Fibroblast of lung (primary cell): ENCODE data around the gene RANBP3L. TPM values are rescaled to one million over a fixed set of nuclear protein-coding genes. Genes with fewer than 3 reads are reported as not detected.

ENCODE experiments used
- DNase-seq, 2 donors: peaks; one replicate each; pipeline versions ENCODE4 v3.0.0 to v3.0.0-alpha.2; 2010; ENCODE audit warnings: low read depth in 2 of 2
- H2AFZ ChIP-seq: 2 replicates; pipeline ENCODE4 v1.5.1; 2012; ENCODE audit warnings: low read length, control low read depth, inconsistent platforms
- H3K27ac ChIP-seq: 2 replicates; pipeline ENCODE4 v1.5.1; 2011; ENCODE audit warnings: low read length, control low read depth; ENCODE audit not compliant: insufficient read depth
- H3K27me3 ChIP-seq: 2 replicates; pipeline ENCODE4 v1.5.1; 2011; ENCODE audit warnings: mild to moderate bottlenecking, low read length; ENCODE audit not compliant: control insufficient read depth, insufficient read depth
- H3K36me3 ChIP-seq: 2 replicates; pipeline ENCODE4 v1.5.1; 2011; ENCODE audit warnings: low read length; ENCODE audit not compliant: control insufficient read depth, insufficient read depth
- H3K4me1 ChIP-seq: 2 replicates; pipeline ENCODE4 v1.5.1; 2011; ENCODE audit warnings: low read length; ENCODE audit not compliant: control insufficient read depth, insufficient read depth; ENCODE audit errors: extremely low read depth
- H3K4me2 ChIP-seq: 2 replicates; pipeline ENCODE4 v1.5.1; 2011; ENCODE audit warnings: low read length, control low read depth; ENCODE audit not compliant: insufficient read depth; ENCODE audit errors: extremely low read depth
- H3K4me3 ChIP-seq, 4 experiments: fragments of 200-600 bp in 1 of 4; sonication (generic) in 1 of 4; replicated peaks in 1 of 4; 2 replicates each; pipeline ENCODE4 v1.5.1; 2011 to 2016; ENCODE audit warnings: low read length in 4 of 4, low read depth in 3 of 4, mild to moderate bottlenecking in 3 of 4, control low read depth in 2 of 4, inconsistent platforms in 1 of 4, mixed read lengths in 1 of 4; ENCODE audit not compliant: insufficient read depth in 1 of 4; ENCODE audit errors: control extremely low read depth in 1 of 4
- H3K79me2 ChIP-seq: 2 replicates; pipeline ENCODE4 v1.5.1; 2012; ENCODE audit warnings: mild to moderate bottlenecking, low read length, inconsistent platforms; ENCODE audit not compliant: control insufficient read depth, insufficient read depth
- H3K9ac ChIP-seq: 2 replicates; pipeline ENCODE4 v1.5.1; 2011; ENCODE audit warnings: mild to moderate bottlenecking, low read length, control low read depth; ENCODE audit not compliant: insufficient read depth
- H3K9me3 ChIP-seq: 2 replicates; pipeline ENCODE4 v1.5.1; 2012; ENCODE audit warnings: low read depth, low read length; ENCODE audit not compliant: control insufficient read depth, insufficient read depth
- H4K20me1 ChIP-seq: 2 replicates; pipeline ENCODE4 v1.5.1; 2011; ENCODE audit warnings: low read length; ENCODE audit not compliant: control insufficient read depth, insufficient read depth; ENCODE audit errors: extremely low read depth
- EZH2 ChIP-seq: IDR thresholded peaks from 2 replicates; pipeline ENCODE4 v1.5.1; 2012; ENCODE audit warnings: low read length, control low read depth, mild to moderate bottlenecking; ENCODE audit errors: missing control alignments
- polyA plus RNA-seq, 2 donors: library from polyadenylated mRNA; depleted of rRNA in 1 of 2; stranded (reverse) in 1 of 2; unstranded in 1 of 2; fragments of >200 nt; gene quantifications; 2 replicates each; pipeline ENCODE4 v1.2.1, GENCODE V29; 2011 to 2012; ENCODE audit warnings: missing spikeins in 1 of 2
- total RNA-seq: library from RNA; depleted of rRNA; stranded (reverse); fragments of >200 nt; gene quantifications from 2 replicates; pipeline ENCODE4 v1.2.1, GENCODE V29; 2014
- TF ChIP-seq, protein P1 (sequence below), 2 donors: IDR thresholded peaks in 1 of 2; conservative IDR thresholded peaks in 1 of 2; 1 replicate in 1 of 2; 2 replicates in 1 of 2; pipeline ENCODE4 v1.5.1; 2011 to 2012; ENCODE audit warnings: low read length in 2 of 2, control low read depth in 1 of 2, inconsistent platforms in 1 of 2, low read depth in 1 of 2, mild to moderate bottlenecking in 1 of 2

Gene RANBP3L
- total and polyA plus RNA-seq, 2 donors (not counting 1 experiment from before 2014, with no cell fraction given), result 0.09 TPM; not detected in 1

DNA sequence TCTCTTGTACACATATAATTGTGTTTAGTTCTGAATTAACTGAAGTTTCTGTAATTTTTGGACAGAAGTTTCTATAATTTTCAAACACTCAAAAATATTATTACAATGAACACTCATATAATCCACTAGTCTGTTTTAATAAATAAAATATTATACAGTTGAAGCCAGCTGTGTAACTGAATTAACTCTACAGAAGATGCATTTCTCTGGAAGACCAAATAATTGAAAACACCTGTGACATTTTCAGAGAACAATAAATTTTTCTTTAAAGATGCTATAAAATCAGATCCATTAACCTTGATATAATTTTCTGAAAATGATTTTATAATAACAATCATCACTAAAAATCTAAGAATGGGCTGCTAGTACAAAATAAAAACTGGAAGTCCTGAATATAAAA lies 74.7 kb downstream of the RANBP3L start:
- Histone ChIP-seq H3K4me3 (no peak overlapping the region), H3K27ac (no peak overlapping the region), H2AFZ (no peak overlapping the region), H3K36me3 (no peaks in the 10 kb centered on the region), H4K20me1 (no peaks in the 10 kb centered on the region), H3K27me3 (no peaks in the 10 kb centered on the region), H3K9me3 (no peaks in the 10 kb centered on the region), H3K4me2 (no peak overlapping the region), H3K79me2 (no peaks in the 10 kb centered on the region), H3K9ac (no peak overlapping the region), H3K4me1 (no peaks in the 10 kb centered on the region)
- TF ChIP-seq EZH2, result no peak
- TF ChIP-seq, protein P1, sequence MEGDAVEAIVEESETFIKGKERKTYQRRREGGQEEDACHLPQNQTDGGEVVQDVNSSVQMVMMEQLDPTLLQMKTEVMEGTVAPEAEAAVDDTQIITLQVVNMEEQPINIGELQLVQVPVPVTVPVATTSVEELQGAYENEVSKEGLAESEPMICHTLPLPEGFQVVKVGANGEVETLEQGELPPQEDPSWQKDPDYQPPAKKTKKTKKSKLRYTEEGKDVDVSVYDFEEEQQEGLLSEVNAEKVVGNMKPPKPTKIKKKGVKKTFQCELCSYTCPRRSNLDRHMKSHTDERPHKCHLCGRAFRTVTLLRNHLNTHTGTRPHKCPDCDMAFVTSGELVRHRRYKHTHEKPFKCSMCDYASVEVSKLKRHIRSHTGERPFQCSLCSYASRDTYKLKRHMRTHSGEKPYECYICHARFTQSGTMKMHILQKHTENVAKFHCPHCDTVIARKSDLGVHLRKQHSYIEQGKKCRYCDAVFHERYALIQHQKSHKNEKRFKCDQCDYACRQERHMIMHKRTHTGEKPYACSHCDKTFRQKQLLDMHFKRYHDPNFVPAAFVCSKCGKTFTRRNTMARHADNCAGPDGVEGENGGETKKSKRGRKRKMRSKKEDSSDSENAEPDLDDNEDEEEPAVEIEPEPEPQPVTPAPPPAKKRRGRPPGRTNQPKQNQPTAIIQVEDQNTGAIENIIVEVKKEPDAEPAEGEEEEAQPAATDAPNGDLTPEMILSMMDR (conservative IDR thresholded peaks at IDR 0.05 in 1 of 2, IDR thresholded peaks at IDR 0.05 in 1 of 2; ENCODE audit: low read depth in 1 of 2, low read length in 2 of 2), result no peak
- DNase-seq, result no peak

DNA sequence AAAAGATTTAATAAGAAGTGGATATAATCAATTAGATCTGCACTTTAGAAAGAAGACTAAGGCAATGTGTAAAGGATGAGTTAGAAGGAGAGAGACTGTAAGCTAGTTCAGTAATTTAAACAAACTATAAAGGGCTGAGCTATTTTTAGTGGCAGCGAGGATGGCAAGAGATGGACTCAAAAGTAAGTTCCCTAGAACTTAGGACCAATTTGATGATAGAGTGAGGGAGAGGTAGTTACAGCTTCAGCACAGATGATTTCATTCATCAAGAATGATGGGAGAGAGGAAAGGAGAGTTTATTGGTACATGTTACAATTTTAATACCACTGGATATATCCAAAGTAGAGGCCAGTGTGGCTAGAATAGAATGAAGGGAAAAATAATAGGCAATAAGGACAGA lies 79.1 kb downstream of the RANBP3L start:
- Histone ChIP-seq H3K79me2 (no peaks in the 10 kb centered on the region), H3K27ac (no peak overlapping the region), H2AFZ (no peak overlapping the region), H3K4me3 (no peak overlapping the region), H3K27me3 (no peaks in the 10 kb centered on the region), H4K20me1 (no peaks in the 10 kb centered on the region), H3K9me3 (no peaks in the 10 kb centered on the region), H3K36me3 (no peaks in the 10 kb centered on the region), H3K4me1 (no peaks in the 10 kb centered on the region), H3K4me2 (no peak overlapping the region), H3K9ac (no peak overlapping the region)
- DNase-seq, result no peak
- TF ChIP-seq, protein P1 (conservative IDR thresholded peaks at IDR 0.05 in 1 of 2, IDR thresholded peaks at IDR 0.05 in 1 of 2; ENCODE audit: low read depth in 1 of 2, low read length in 2 of 2), result no peak
- TF ChIP-seq EZH2, result no peak

DNA sequence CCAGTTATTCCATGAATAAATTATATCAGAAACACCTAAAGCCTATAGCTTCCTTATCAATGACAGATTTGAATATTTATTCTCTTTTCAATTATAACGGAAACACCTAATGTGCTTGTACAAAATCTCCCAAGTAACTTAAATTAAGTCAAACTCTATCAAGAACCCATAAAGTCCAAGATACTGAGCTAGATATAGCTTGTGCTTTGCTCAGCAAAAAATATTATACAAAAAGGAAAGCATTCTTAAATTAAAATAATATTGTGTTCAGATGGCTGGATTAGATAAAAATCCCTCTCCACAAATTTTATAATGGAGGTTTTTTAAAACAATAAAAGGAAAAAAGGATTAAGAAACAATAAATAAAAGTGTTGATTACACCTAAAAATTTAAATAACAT lies 83.7 kb downstream of the RANBP3L start:
- Histone ChIP-seq H3K4me2 (no peak overlapping the region), H3K9ac (no peak overlapping the region)

More for the DNA sequence above, 83.7 kb downstream of the RANBP3L start:
- no peak overlapping the region for H2AFZ ChIP-seq
- no peaks in the 10 kb centered on the region for H3K9me3 ChIP-seq
- H4K20me1 ChIP-seq, result no peaks in the 10 kb centered on the region
- H3K79me2 ChIP-seq, result no peaks in the 10 kb centered on the region
- no peaks in the 10 kb centered on the region for H3K27me3 ChIP-seq
- no peak overlapping the region for H3K27ac ChIP-seq
- H3K4me3 ChIP-seq, result no peak overlapping the region
- H3K4me1 ChIP-seq, result no peaks in the 10 kb centered on the region
- TF ChIP-seq, protein P1 (conservative IDR thresholded peaks at IDR 0.05 in 1 of 2, IDR thresholded peaks at IDR 0.05 in 1 of 2; ENCODE audit: low read depth in 1 of 2, low read length in 2 of 2), result no peak
- TF ChIP-seq EZH2, result no peak
- no peaks in the 10 kb centered on the region for H3K36me3 ChIP-seq
- no peak for DNase-seq
